GM10248 (cell line): Measurements from ENCODE around the gene ZNF578.
"Not testable (repeated sequence)": the region's sequence is repeated elsewhere in the genome, so short reads cannot be mapped to it uniquely, and the experiment has no call there.

Experiments
- CTCF ChIA-PET: fragments of 300-600 bp; sonication (Branson Sonifier 250); formaldehyde crosslinking; extraction: SDS; loops from one replicate; lab custom pipeline; 2021; ENCODE audit warnings: antibody characterized with exemption; lab: Yijun Ruan, JAX
- POLR2A ChIA-PET: fragments of 350-650 bp; sonication (Branson Sonifier 250); formaldehyde crosslinking; extraction: SDS; loops from one replicate; lab custom pipeline; 2020; ENCODE audit warnings: antibody characterized with exemption; lab: Yijun Ruan, JAX
- DNase-seq: peaks from one replicate; pipeline ENCODE4 v3.0.0; 2012; ENCODE audit errors: extremely low spot score
- CTCF ChIP-seq: IDR thresholded peaks from 2 replicates; pipeline ENCODE4 v1.5.1; 2012; ENCODE audit warnings: mild to moderate bottlenecking, low read depth; ENCODE audit errors: extremely low read depth, missing control alignments, control extremely low read depth

Gene ZNF578

GRCh38 chr19:52541608-52542007 is 88.3 kb downstream of the ZNF578 start:
- ChIA-PET POLR2A (no interaction called here), CTCF (no interaction called here)
- DNase-seq: no peak
- TF ChIP-seq CTCF: no peak

DNA sequence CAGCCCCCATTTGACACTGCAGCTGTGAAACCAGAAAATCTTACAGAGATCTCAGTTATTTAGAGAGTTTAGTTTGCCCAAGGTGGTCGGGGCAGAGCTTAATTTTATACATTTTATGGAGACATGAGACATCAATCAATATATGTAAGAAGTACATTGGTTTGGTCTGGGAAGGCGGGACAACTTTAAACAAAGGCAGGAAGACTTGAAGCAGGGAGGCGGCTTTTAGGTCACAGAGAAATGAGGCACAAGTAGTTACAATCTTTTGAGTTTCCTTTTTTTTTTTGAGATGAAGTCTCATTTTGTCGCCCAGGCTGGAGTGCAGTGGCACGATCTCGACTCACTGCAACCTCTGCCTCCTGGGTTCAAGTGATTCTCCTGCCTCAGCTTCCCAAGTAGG is 89.2 kb downstream of the ZNF578 start:
- ChIA-PET CTCF (interaction anchor here (0.8 to 1.8 kb wide), 2 partner anchors 9 to 34 kb away, joined by 3 read pairs; no protein-coding TSS in a partner anchor), POLR2A (interaction anchor here (0.6 kb wide), 2 partner anchors 25 to 353 kb away, joined by 3 read pairs; no protein-coding TSS in a partner anchor)
- DNase-seq: not testable (repeated sequence)

- ChIA-PET CTCF (interaction anchor here (1.8 kb wide), 1 partner anchor 34 kb away, joined by 3 read pairs; no protein-coding TSS in a partner anchor), POLR2A (interaction anchor here (0.6 kb wide), 2 partner anchors 24 to 354 kb away, joined by 3 read pairs; no protein-coding TSS in a partner anchor)
- peak; percentile 11 for DNase-seq
- TF ChIP-seq CTCF: no peak
Observed at GRCh38 chr19:52542984-52543664, 89.8 kb downstream of the ZNF578 start.

- CTCF ChIA-PET: no interaction called here
- POLR2A ChIA-PET: no interaction called here
- DNase-seq: no peak
Observed at GRCh38 chr19:52554216-52554971, 101.0 kb downstream of the ZNF578 start.

GRCh38 chr19:52557231-52557995 is 104.1 kb downstream of the ZNF578 start:
- no peak for DNase-seq
- ChIA-PET POLR2A (no interaction called here), CTCF (interaction anchor here (1.4 kb wide), 1 partner anchor 9 kb away, joined by 3 read pairs; no protein-coding TSS in a partner anchor)
- TF ChIP-seq CTCF: no peak

More at GRCh38 chr19:52554216-52554971, 101.0 kb downstream of the ZNF578 start:
- no peak for TF ChIP-seq CTCF

GRCh38 chr19:52558732-52559445 is 105.5 kb downstream of the ZNF578 start:
- DNase-seq, CTCF ChIA-PET, POLR2A ChIA-PET: not testable (repeated sequence)

DNA sequence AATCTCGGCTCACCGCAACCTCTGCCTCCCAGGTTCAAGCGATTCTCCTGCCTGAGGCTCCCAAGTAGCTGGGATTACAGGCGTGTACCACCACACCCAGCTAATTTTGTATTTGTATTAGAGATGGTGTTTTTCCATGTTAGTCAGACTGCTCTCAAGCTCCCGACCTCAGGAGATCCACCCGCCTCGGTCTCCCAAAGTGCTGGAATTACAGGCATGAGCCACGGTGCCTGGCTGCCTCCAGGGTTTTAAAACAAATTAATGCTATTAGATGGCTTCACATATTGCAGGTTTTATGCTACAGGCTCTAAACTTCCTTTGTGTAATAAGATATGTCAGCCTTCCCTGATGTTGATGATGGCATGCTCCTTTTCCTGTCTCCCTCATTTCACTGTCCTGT is 108.3 kb downstream of the ZNF578 start:
- CTCF ChIA-PET, DNase-seq, POLR2A ChIA-PET: not testable (repeated sequence)
